Liver (tissue), 3 donors: ENCODE data around the gene DEFB131A.
"Not testable (repeated sequence)": the region's sequence is repeated elsewhere in the genome, so short reads cannot be mapped to it uniquely, and the experiment has no call there.

Experiments
- ATF3 ChIP-seq: IDR thresholded peaks from 2 replicates; pipeline ENCODE4 v1.6.1; 2016; ENCODE audit warnings: antibody characterized with exemption
- CTCF ChIP-seq: fragments of 150-350 bp; IDR thresholded peaks from 2 replicates; pipeline ENCODE4 v1.5.1; 2017; ENCODE audit warnings: improper control_type of control experiment, low read depth, low read length; ENCODE audit not compliant: missing input control
- EGR1 ChIP-seq, 2 donors: IDR thresholded peaks; 2 replicates each; pipeline ENCODE4 v1.6.1; 2016 to 2018; ENCODE audit warnings: antibody characterized with exemption in 2 of 2, low read depth in 2 of 2
- REST ChIP-seq: IDR thresholded peaks from 2 replicates; pipeline ENCODE4 v1.6.1; 2016; ENCODE audit warnings: antibody characterized with exemption, mild to moderate bottlenecking
- donor health status: healthy.
- donor health status: healthy.

GRCh38 chr4:9421884-9422455 is 22.2 kb upstream of the DEFB131A start:
- not testable (repeated sequence) for TF ChIP-seq CTCF; REST; ATF3; EGR1 (IDR thresholded peaks at IDR 0.05; ENCODE audit: low read depth in 2 of 2)
